ENCODE data around the gene RNASE13. TPM values are rescaled to one million over a fixed set of nuclear protein-coding genes. Genes with fewer than 3 reads are reported as not detected.

The RNASE13 gene
- not detected in 2 replicates for total RNA-seq (2014; rRNA removed; shearing (Covaris generic))
- polyA plus RNA-seq (2015; cell fraction: cytosol; rRNA removed), result not detected in 2 replicates
- not detected in 2 replicates for polyA plus RNA-seq (2015; cell fraction: nucleus; rRNA removed)

GRCh38 chr14:21034707-21035106 lies at the start of gene RNASE13:
RNASE13 (minus strand) TSS chr14:21034807; CDS start chr14:21034288, 519 bp downstream.
- in situ Hi-C loops (cut with HindIII; ENCODE audit: low pct_unique_long_range_greater_than_20kb, low sequenced_read_pairs), result no loop called here
- no peak for DNase-seq (ENCODE audit: low read depth, low spot score)

GRCh38 chr14:21084396-21084795 lies 49.8 kb upstream of the RNASE13 start:
- in situ Hi-C loops (cut with HindIII; ENCODE audit: low pct_unique_long_range_greater_than_20kb, low sequenced_read_pairs), result no loop called here
- DNase-seq (ENCODE audit: low read depth, low spot score), result no peak

GRCh38 chr14:21083565-21084325 lies 49.1 kb upstream of the RNASE13 start:
- no peak for DNase-seq (ENCODE audit: low read depth, low spot score)
- in situ Hi-C loops (cut with HindIII; ENCODE audit: low pct_unique_long_range_greater_than_20kb, low sequenced_read_pairs), result no loop called here

- in situ Hi-C loops (cut with HindIII; ENCODE audit: low pct_unique_long_range_greater_than_20kb, low sequenced_read_pairs), result no loop called here
Measured at GRCh38 chr14:21081521-21082142, 47.0 kb upstream of the RNASE13 start.

GRCh38 chr14:21078726-21079125 lies 44.1 kb upstream of the RNASE13 start:
- no peak for DNase-seq (ENCODE audit: low read depth, low spot score)
- in situ Hi-C loops (cut with HindIII; ENCODE audit: low pct_unique_long_range_greater_than_20kb, low sequenced_read_pairs), result no loop called here

More at GRCh38 chr14:21081521-21082142, 47.0 kb upstream of the RNASE13 start:
- no peak for DNase-seq (ENCODE audit: low read depth, low spot score)

- no peak for DNase-seq (ENCODE audit: low read depth, low spot score)
- in situ Hi-C loops (cut with HindIII; ENCODE audit: low pct_unique_long_range_greater_than_20kb, low sequenced_read_pairs), result no loop called here
Measured at GRCh38 chr14:21078287-21078686, 43.7 kb upstream of the RNASE13 start.

- no peak for DNase-seq (ENCODE audit: low read depth, low spot score)
- in situ Hi-C loops (cut with HindIII; ENCODE audit: low pct_unique_long_range_greater_than_20kb, low sequenced_read_pairs), result no loop called here
Measured at GRCh38 chr14:21077672-21078071, 43.1 kb upstream of the RNASE13 start.

- in situ Hi-C loops (cut with HindIII; ENCODE audit: low pct_unique_long_range_greater_than_20kb, low sequenced_read_pairs), result no loop called here
- DNase-seq (ENCODE audit: low read depth, low spot score), result no peak
Measured at GRCh38 chr14:21075719-21076437, 41.3 kb upstream of the RNASE13 start.

GRCh38 chr14:21074398-21075272 lies 40.0 kb upstream of the RNASE13 start:
- in situ Hi-C loops (cut with HindIII; ENCODE audit: low pct_unique_long_range_greater_than_20kb, low sequenced_read_pairs), result no loop called here
- DNase-seq (ENCODE audit: low read depth, low spot score), result no peak

- in situ Hi-C loops (cut with HindIII; ENCODE audit: low pct_unique_long_range_greater_than_20kb, low sequenced_read_pairs), result no loop called here
- DNase-seq (ENCODE audit: low read depth, low spot score), result no peak
Measured at GRCh38 chr14:21073921-21074320, 39.3 kb upstream of the RNASE13 start.

- in situ Hi-C loops (cut with HindIII; ENCODE audit: low pct_unique_long_range_greater_than_20kb, low sequenced_read_pairs), result no loop called here
- no peak for DNase-seq (ENCODE audit: low read depth, low spot score)
Measured at GRCh38 chr14:21072781-21073339, 38.3 kb upstream of the RNASE13 start.

- DNase-seq (ENCODE audit: low read depth, low spot score), result peak; percentile 47
- in situ Hi-C loops (cut with HindIII; ENCODE audit: low pct_unique_long_range_greater_than_20kb, low sequenced_read_pairs), result no loop called here
Measured at GRCh38 chr14:21072031-21072473, 37.4 kb upstream of the RNASE13 start.

- in situ Hi-C loops (cut with HindIII; ENCODE audit: low pct_unique_long_range_greater_than_20kb, low sequenced_read_pairs), result no loop called here
Measured at GRCh38 chr14:21071225-21072030, 36.8 kb upstream of the RNASE13 start.

GRCh38 chr14:21070610-21071224 lies 36.1 kb upstream of the RNASE13 start:
- in situ Hi-C loops (cut with HindIII; ENCODE audit: low pct_unique_long_range_greater_than_20kb, low sequenced_read_pairs), result no loop called here
- DNase-seq (ENCODE audit: low read depth, low spot score), result no peak

More at GRCh38 chr14:21071225-21072030, 36.8 kb upstream of the RNASE13 start:
- peak; percentile 71 for DNase-seq (ENCODE audit: low read depth, low spot score)

- peak; percentile 15 for DNase-seq (ENCODE audit: low read depth, low spot score)
- in situ Hi-C loops (cut with HindIII; ENCODE audit: low pct_unique_long_range_greater_than_20kb, low sequenced_read_pairs), result no loop called here
Measured at GRCh38 chr14:21070083-21070609, 35.5 kb upstream of the RNASE13 start, which contains the start of gene ARHGEF40. ARHGEF40 (plus strand) TSS chr14:21070304; CDS start chr14:21070397, 93 bp downstream.
